Type B pancreatic cell (in vitro differentiated cells): ENCODE measurements around the gene NELL1. TPM values are rescaled to one million over a fixed set of nuclear protein-coding genes. Genes with fewer than 3 reads are reported as not detected.

ENCODE experiments used
- DNase-seq: peaks from one replicate; pipeline ENCODE4 v3.0.0; 2021; ENCODE audit warnings: mixed read lengths; ENCODE audit not compliant: unreplicated experiment; ENCODE audit errors: extremely low spot score
- H3K27ac Mint-ChIP-seq: 2 replicates; pipeline ENCODE4 v1.8.0; 2021; ENCODE audit warnings: mild to moderate bottlenecking, mixed read lengths
- H3K27me3 Mint-ChIP-seq: 2 replicates; pipeline ENCODE4 v1.8.0; 2021; ENCODE audit warnings: mixed read lengths
- H3K36me3 Mint-ChIP-seq: 2 replicates; pipeline ENCODE4 v1.8.0; 2021; ENCODE audit warnings: mixed read lengths
- H3K4me1 Mint-ChIP-seq: one replicate; pipeline ENCODE4 v1.8.0; 2021; ENCODE audit warnings: mixed read lengths; ENCODE audit not compliant: unreplicated experiment
- H3K4me3 Mint-ChIP-seq: 2 replicates; pipeline ENCODE4 v1.8.0; 2021; ENCODE audit warnings: mild to moderate bottlenecking, mixed read lengths
- H3K9me3 Mint-ChIP-seq: 2 replicates; pipeline ENCODE4 v1.8.0; 2021; ENCODE audit warnings: mixed read lengths
- CTCF ChIP-seq: fragments of 200-600 bp; sonication (generic); conservative IDR thresholded peaks from 2 replicates; pipeline ENCODE4 v1.5.0; 2021; ENCODE audit warnings: antibody characterized with exemption, mild to moderate bottlenecking
- total RNA-seq: library from RNA; stranded (reverse); gene quantifications from 2 replicates; pipeline ENCODE4 v1.2.1, GENCODE V29; 2021; ENCODE audit warnings: low replicate concordance

The NELL1 gene
- total RNA-seq, 1 donor from 2014 or later, result 16.9 TPM

GRCh38 chr11:21185959-21186358 lies 516.6 kb downstream of the NELL1 start:
- Mint-ChIP-seq H3K4me1 (no peaks in the 10 kb centered on the region), H3K27ac (no peak overlapping the region), H3K36me3 (no peaks in the 10 kb centered on the region), H3K9me3 (no peaks in the 10 kb centered on the region), H3K27me3 (no peaks in the 10 kb centered on the region), H3K4me3 (no peak overlapping the region)
- no peak for DNase-seq
- TF ChIP-seq CTCF, result no peak

- Mint-ChIP-seq H3K36me3 (no peaks in the 10 kb centered on the region), H3K27me3 (peaks cover 3% of the 10 kb centered on the region), H3K9me3 (no peaks in the 10 kb centered on the region), H3K4me3 (no peak overlapping the region), H3K4me1 (peaks cover 5% of the 10 kb centered on the region), H3K27ac (no peak overlapping the region)
- no peak for TF ChIP-seq CTCF
- no peak for DNase-seq
Observed at GRCh38 chr11:21190181-21190580, 520.8 kb downstream of the NELL1 start.

- no peak for DNase-seq
- H3K27me3 Mint-ChIP-seq, result peaks cover 3% of the 10 kb centered on the region
- no peaks in the 10 kb centered on the region for H3K9me3 Mint-ChIP-seq
- no peak for TF ChIP-seq CTCF
- H3K4me3 Mint-ChIP-seq, result no peak overlapping the region
- H3K4me1 Mint-ChIP-seq, result peaks cover 5% of the 10 kb centered on the region
- H3K27ac Mint-ChIP-seq, result no peak overlapping the region
- H3K36me3 Mint-ChIP-seq, result no peaks in the 10 kb centered on the region
Observed at GRCh38 chr11:21195995-21196394, 526.6 kb downstream of the NELL1 start.

GRCh38 chr11:21198498-21198897 lies 529.1 kb downstream of the NELL1 start:
- Mint-ChIP-seq H3K36me3 (no peaks in the 10 kb centered on the region), H3K4me1 (no peaks in the 10 kb centered on the region), H3K27ac (no peak overlapping the region), H3K9me3 (peaks cover 5% of the 10 kb centered on the region), H3K27me3 (no peaks in the 10 kb centered on the region), H3K4me3 (no peak overlapping the region)
- TF ChIP-seq CTCF, result no peak
- DNase-seq, result no peak

GRCh38 chr11:21205205-21205604 lies 535.8 kb downstream of the NELL1 start:
- H3K27ac Mint-ChIP-seq, result no peak overlapping the region
- H3K27me3 Mint-ChIP-seq, result no peaks in the 10 kb centered on the region
- no peak for TF ChIP-seq CTCF
- H3K4me3 Mint-ChIP-seq, result no peak overlapping the region
- no peak for DNase-seq
- peaks cover 5% of the 10 kb centered on the region for H3K9me3 Mint-ChIP-seq
- no peaks in the 10 kb centered on the region for H3K36me3 Mint-ChIP-seq
- H3K4me1 Mint-ChIP-seq, result no peaks in the 10 kb centered on the region

- no peaks in the 10 kb centered on the region for H3K4me1 Mint-ChIP-seq
- no peaks in the 10 kb centered on the region for H3K36me3 Mint-ChIP-seq
- no peaks in the 10 kb centered on the region for H3K9me3 Mint-ChIP-seq
- H3K27me3 Mint-ChIP-seq, result no peaks in the 10 kb centered on the region
- no peak overlapping the region for H3K27ac Mint-ChIP-seq
- DNase-seq, result no peak
- no peak overlapping the region for H3K4me3 Mint-ChIP-seq
- TF ChIP-seq CTCF, result no peak
Observed at GRCh38 chr11:21225860-21226259, 556.5 kb downstream of the NELL1 start.
